GM10248 (cell line): Measurements from ENCODE around the gene DLK1.

ENCODE experiments used
- CTCF ChIA-PET: fragments of 300-600 bp; sonication (Branson Sonifier 250); formaldehyde crosslinking; extraction: SDS; loops from one replicate; lab custom pipeline; 2021; ENCODE audit warnings: antibody characterized with exemption; lab: Yijun Ruan, JAX
- POLR2A ChIA-PET: fragments of 350-650 bp; sonication (Branson Sonifier 250); formaldehyde crosslinking; extraction: SDS; loops from one replicate; lab custom pipeline; 2020; ENCODE audit warnings: antibody characterized with exemption; lab: Yijun Ruan, JAX
- DNase-seq: peaks from one replicate; pipeline ENCODE4 v3.0.0; 2012; ENCODE audit errors: extremely low spot score
- CTCF ChIP-seq: IDR thresholded peaks from 2 replicates; pipeline ENCODE4 v1.5.1; 2012; ENCODE audit warnings: mild to moderate bottlenecking, low read depth; ENCODE audit errors: extremely low read depth, missing control alignments, control extremely low read depth

DLK1 gene

DNA sequence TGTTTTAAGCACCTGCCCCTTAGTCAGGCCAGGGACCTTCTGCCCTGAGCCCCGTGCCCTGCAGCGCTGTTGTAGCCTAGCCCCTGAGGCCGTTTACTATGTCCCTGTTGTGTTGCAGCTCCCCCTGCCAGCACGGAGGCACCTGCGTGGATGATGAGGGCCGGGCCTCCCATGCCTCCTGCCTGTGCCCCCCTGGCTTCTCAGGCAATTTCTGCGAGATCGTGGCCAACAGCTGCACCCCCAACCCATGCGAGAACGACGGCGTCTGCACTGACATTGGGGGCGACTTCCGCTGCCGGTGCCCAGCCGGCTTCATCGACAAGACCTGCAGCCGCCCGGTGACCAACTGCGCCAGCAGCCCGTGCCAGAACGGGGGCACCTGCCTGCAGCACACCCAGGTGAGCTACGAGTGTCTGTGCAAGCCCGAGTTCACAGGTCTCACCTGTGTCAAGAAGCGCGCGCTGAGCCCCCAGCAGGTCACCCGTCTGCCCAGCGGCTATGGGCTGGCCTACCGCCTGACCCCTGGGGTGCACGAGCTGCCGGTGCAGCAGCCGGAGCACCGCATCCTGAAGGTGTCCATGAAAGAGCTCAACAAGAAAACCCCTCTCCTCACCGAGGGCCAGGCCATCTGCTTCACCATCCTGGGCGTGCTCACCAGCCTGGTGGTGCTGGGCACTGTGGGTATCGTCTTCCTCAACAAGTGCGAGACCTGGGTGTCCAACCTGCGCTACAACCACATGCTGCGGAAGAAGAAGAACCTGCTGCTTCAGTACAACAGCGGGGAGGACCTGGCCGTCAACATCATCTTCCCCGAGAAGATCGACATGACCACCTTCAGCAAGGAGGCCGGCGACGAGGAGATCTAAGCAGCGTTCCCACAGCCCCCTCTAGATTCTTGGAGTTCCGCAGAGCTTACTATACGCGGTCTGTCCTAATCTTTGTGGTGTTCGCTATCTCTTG, 7.6 kb downstream of the DLK1 start:
- POLR2A ChIA-PET: no interaction called here
- CTCF ChIA-PET: no interaction called here
- no peak for DNase-seq
- no peak for TF ChIP-seq CTCF

DNA sequence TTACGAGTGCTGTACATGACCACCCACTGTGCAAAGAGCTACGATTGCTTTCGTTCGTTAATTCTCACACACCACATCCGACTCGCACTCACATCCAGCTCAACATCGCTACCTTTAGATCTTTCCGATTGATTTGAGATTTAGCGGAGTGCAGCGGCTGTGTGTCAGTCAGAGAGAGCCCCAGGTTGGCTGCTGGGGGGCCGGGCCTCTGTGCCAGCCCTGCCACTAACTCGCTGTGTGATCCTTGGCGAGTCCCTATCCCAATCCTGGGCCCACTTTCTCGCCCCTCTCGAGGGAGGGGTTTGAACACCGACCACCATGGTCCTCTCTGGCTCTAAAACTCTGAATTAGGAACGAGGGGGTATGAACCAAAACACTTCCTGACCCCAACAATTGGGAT, 8.6 kb downstream of the DLK1 start:
- DNase-seq: no peak
- CTCF ChIA-PET: no interaction called here
- POLR2A ChIA-PET: no interaction called here
- no peak for TF ChIP-seq CTCF

- DNase-seq: no peak
- TF ChIP-seq CTCF: no peak
- ChIA-PET CTCF (no interaction called here), POLR2A (no interaction called here)
These were observed 9.8 kb downstream of the DLK1 start for GRCh38 chr14:100736269-100737180.

- CTCF ChIA-PET: no interaction called here
- TF ChIP-seq CTCF: no peak
- POLR2A ChIA-PET: no interaction called here
- no peak for DNase-seq
These were observed 10.8 kb downstream of the DLK1 start for GRCh38 chr14:100737526-100737925.

GRCh38 chr14:100738269-100738691, 11.6 kb downstream of the DLK1 start:
- ChIA-PET POLR2A (no interaction called here), CTCF (no interaction called here)
- no peak for DNase-seq
- TF ChIP-seq CTCF: no peak

DNA sequence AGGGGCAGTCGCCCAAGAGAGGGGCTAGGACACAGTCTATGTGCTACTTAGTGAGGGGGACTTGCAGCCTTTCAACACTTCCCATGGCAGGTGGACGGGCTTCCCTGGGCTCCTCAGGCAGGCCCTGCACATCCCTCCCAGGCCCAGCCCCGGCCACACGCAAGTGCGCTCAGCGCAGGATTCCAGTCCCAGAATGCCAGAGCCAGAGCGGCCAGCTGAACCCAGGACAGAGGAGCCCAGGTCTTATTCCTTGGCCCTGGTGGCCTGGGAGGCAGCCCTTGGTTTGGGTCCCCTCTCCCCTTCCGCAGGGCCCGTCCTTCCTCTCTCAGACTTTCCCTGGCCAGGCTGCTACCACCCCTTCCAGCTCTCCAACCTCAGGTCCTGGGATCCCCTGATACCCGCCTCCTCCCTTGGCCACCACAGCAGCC, 12.0 kb downstream of the DLK1 start:
- ChIA-PET CTCF (no interaction called here), POLR2A (no interaction called here)
- TF ChIP-seq CTCF: no peak
- no peak for DNase-seq
